ENCODE results near the gene BBX. TPM values are rescaled to one million over a fixed set of nuclear protein-coding genes. Genes with fewer than 3 reads are reported as not detected.

BBX gene
- total RNA-seq, 1 experiment from 2014 or later = 66.8 TPM

DNA sequence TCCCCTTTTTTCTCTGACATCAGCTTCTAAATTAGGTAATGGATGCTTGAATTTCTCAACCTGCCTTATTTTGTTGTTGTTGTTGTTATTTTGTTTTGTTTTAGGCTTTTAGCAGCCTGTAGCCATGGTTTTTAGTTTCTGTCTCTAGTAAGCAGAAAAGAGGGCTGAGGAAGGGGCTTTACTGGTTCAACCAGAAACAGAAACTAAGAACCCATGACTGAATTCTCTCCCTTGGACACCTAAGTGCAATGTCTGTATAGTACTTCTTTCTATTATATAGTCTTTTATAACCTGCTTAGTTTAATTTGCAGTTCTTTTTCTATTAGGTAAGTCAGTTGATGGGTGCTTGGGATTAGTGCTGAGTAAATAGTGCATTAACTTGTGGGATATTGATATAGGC is 129.0 kb downstream of the BBX start:
- DNase-seq (no peak), ATAC-seq (no peak)
- TF ChIP-seq, protein P1, sequence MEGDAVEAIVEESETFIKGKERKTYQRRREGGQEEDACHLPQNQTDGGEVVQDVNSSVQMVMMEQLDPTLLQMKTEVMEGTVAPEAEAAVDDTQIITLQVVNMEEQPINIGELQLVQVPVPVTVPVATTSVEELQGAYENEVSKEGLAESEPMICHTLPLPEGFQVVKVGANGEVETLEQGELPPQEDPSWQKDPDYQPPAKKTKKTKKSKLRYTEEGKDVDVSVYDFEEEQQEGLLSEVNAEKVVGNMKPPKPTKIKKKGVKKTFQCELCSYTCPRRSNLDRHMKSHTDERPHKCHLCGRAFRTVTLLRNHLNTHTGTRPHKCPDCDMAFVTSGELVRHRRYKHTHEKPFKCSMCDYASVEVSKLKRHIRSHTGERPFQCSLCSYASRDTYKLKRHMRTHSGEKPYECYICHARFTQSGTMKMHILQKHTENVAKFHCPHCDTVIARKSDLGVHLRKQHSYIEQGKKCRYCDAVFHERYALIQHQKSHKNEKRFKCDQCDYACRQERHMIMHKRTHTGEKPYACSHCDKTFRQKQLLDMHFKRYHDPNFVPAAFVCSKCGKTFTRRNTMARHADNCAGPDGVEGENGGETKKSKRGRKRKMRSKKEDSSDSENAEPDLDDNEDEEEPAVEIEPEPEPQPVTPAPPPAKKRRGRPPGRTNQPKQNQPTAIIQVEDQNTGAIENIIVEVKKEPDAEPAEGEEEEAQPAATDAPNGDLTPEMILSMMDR (conservative IDR thresholded peaks at IDR 0.05; ENCODE audit: low read depth, low read length) = no peak
- TF ChIP-seq EZH2phosphoT487 (IDR thresholded peaks at IDR 0.05; ENCODE audit: borderline replicate concordance, low read length) (no peak), EZH2 (IDR thresholded peaks at IDR 0.05; ENCODE audit: low read length, unreplicated experiment) (no peak)
- no peaks in the 10 kb centered on the region for H3K36me3 ChIP-seq (ENCODE audit: low read depth, low read length)
- CTCF ChIA-PET = no interaction called here
- BruUV-seq (replicated peaks) = no TSS peak
- intact Hi-C loops (cut with micrococcal nuclease) = loop anchor here (10.0 kb wide), 1 partner anchor 217 kb away; no protein-coding TSS in a partner anchor
- no peak overlapping the region for H3K4me3 ChIP-seq (ENCODE audit: low read length)
- no peaks in the 10 kb centered on the region for H3K9me2 ChIP-seq (replicated peaks; ENCODE audit: low read length)
- H3F3A ChIP-seq (ENCODE audit: low read length, unreplicated experiment) = no peaks in the 10 kb centered on the region
- peaks cover 9% of the 10 kb centered on the region for H3K4me1 ChIP-seq (ENCODE audit: insufficient read depth, low read length)
- H3K4me2 ChIP-seq (ENCODE audit: low read length) = no peak overlapping the region
- no peaks in the 10 kb centered on the region for H4K20me1 ChIP-seq (ENCODE audit: low read length)
- no peaks in the 10 kb centered on the region for H3K9me3 ChIP-seq (ENCODE audit: low read length)
- no peak overlapping the region for H3K9ac ChIP-seq (ENCODE audit: low read length)
- H3K27ac ChIP-seq (ENCODE audit: low read length) = no peak overlapping the region
- no peak overlapping the region for H2AFZ ChIP-seq (ENCODE audit: low read length)
- no peaks in the 10 kb centered on the region for H3K79me2 ChIP-seq (ENCODE audit: low read length)
- H3K27me3 ChIP-seq (ENCODE audit: low read length) = no peaks in the 10 kb centered on the region
- POLR2A ChIA-PET (ENCODE audit: unreplicated experiment) = no interaction called here

DNA sequence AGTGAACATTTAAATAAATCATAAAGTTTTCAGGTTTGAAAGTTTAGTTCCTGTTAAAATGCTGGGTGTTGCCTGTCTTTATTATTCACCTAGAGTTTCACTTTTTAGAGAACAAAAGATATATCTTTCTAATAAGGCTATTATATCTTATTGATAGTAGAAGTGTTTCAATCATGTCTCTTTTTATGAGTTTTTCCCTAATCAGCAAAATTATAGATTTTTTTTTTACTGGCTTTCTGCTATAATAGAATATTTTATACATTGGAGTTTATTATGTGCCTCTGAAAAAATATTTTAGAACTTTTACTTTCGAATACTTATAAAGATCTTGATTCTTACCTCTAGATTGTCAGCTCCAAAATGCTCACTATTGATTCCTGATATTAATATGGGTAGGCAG is 131.5 kb downstream of the BBX start:
- CTCF ChIA-PET = no interaction called here
- no TSS peak for BruUV-seq (replicated peaks)
- ATAC-seq (no peak), DNase-seq (no peak)
- Histone ChIP-seq H3K27me3 (ENCODE audit: low read length) (no peaks in the 10 kb centered on the region), H2AFZ (ENCODE audit: low read length) (no peak overlapping the region), H3K4me3 (ENCODE audit: low read length) (no peak overlapping the region), H3K4me2 (ENCODE audit: low read length) (no peak overlapping the region), H3F3A (ENCODE audit: low read length, unreplicated experiment) (no peaks in the 10 kb centered on the region), H3K4me1 (ENCODE audit: insufficient read depth, low read length) (peaks cover 18% of the 10 kb centered on the region), H3K36me3 (ENCODE audit: low read depth, low read length) (no peaks in the 10 kb centered on the region), H3K9ac (ENCODE audit: low read length) (no peak overlapping the region), H3K9me2 (replicated peaks; ENCODE audit: low read length) (no peaks in the 10 kb centered on the region), H3K27ac (ENCODE audit: low read length) (no peak overlapping the region), H3K9me3 (ENCODE audit: low read length) (no peaks in the 10 kb centered on the region), H3K79me2 (ENCODE audit: low read length) (no peaks in the 10 kb centered on the region), H4K20me1 (ENCODE audit: low read length) (no peaks in the 10 kb centered on the region)
- TF ChIP-seq EZH2 (IDR thresholded peaks at IDR 0.05; ENCODE audit: low read length, unreplicated experiment) (no peak), EZH2phosphoT487 (IDR thresholded peaks at IDR 0.05; ENCODE audit: borderline replicate concordance, low read length) (no peak)
- TF ChIP-seq, protein P1 (conservative IDR thresholded peaks at IDR 0.05; ENCODE audit: low read depth, low read length) = no peak
- intact Hi-C loops (cut with micrococcal nuclease) = loop anchor here (10.0 kb wide), 1 partner anchor 219 kb away; no protein-coding TSS in a partner anchor
- POLR2A ChIA-PET (ENCODE audit: unreplicated experiment) = no interaction called here

DNA sequence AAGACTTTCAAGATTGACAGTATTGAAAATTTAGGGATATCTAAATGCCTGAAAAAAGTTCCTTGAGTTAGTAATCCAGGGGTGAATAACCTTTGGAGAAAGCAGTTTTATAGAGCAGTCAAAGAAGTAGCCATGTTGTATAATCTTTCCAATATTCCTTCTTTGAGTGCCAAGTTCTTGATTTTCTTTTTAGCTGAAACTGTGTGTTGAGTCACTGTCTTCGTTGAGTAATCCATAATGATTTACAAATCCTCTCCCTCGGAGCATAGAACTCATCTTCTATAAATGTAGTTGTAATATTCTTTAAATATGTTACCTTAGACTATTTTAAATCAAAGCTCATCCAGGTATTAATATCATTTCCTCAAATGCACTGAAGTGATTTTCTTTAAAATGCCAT is 135.2 kb downstream of the BBX start:
- Histone ChIP-seq H3K27ac (ENCODE audit: low read length) (no peak overlapping the region), H4K20me1 (ENCODE audit: low read length) (no peaks in the 10 kb centered on the region), H3K36me3 (ENCODE audit: low read depth, low read length) (no peaks in the 10 kb centered on the region), H3K27me3 (ENCODE audit: low read length) (no peaks in the 10 kb centered on the region), H3K79me2 (ENCODE audit: low read length) (no peaks in the 10 kb centered on the region), H3K9me2 (replicated peaks; ENCODE audit: low read length) (no peaks in the 10 kb centered on the region), H3K4me3 (ENCODE audit: low read length) (no peak overlapping the region), H3K4me2 (ENCODE audit: low read length) (no peak overlapping the region), H3K9ac (ENCODE audit: low read length) (no peak overlapping the region), H3F3A (ENCODE audit: low read length, unreplicated experiment) (no peaks in the 10 kb centered on the region), H3K4me1 (ENCODE audit: insufficient read depth, low read length) (peaks cover 18% of the 10 kb centered on the region; the same call in 1 of the 2 replicates), H2AFZ (ENCODE audit: low read length) (no peak overlapping the region), H3K9me3 (ENCODE audit: low read length) (no peaks in the 10 kb centered on the region)
- TF ChIP-seq EZH2phosphoT487 (IDR thresholded peaks at IDR 0.05; ENCODE audit: borderline replicate concordance, low read length) (no peak), EZH2 (IDR thresholded peaks at IDR 0.05; ENCODE audit: low read length, unreplicated experiment) (no peak)
- TF ChIP-seq, protein P1 (conservative IDR thresholded peaks at IDR 0.05; ENCODE audit: low read depth, low read length) = no peak
- BruUV-seq (replicated peaks) = no TSS peak
- ATAC-seq (no peak), DNase-seq (peak; percentile 28)
- ChIA-PET CTCF (interaction anchor here (1.1 kb wide), 1 partner anchor 18 kb away, joined by 3 read pairs; no protein-coding TSS in a partner anchor), POLR2A (ENCODE audit: unreplicated experiment) (interaction anchor here (0.7 kb wide), 2 partner anchors 13 to 249 kb away, joined by 3 to 4 read pairs; no protein-coding TSS in a partner anchor)
- intact Hi-C loops (cut with micrococcal nuclease) = loop anchor here (10.0 kb wide), 1 partner anchor 223 kb away; no protein-coding TSS in a partner anchor
